HepG2 (cell line): ENCODE results near the gene RHOT2.

Experiments
- EZH2 ChIP-seq: conservative IDR thresholded peaks from 2 replicates; pipeline ENCODE4 v1.6.1; 2012; ENCODE audit warnings: mild to moderate bottlenecking, low read depth, low read length, moderate library complexity
- SP1 ChIP-seq, 2 experiments: fragments of 450-650 bp in 1 of 2; sonication (generic) in 1 of 2; formaldehyde crosslinking in 1 of 2; IDR thresholded peaks; 2 replicates each; pipeline versions ENCODE4 v1.4.0 to v1.6.1; 2016 to 2020; ENCODE audit warnings: missing genetic modification reagents in 1 of 2

- TF ChIP-seq EZH2 (no peak), SP1 (IDR thresholded peaks at IDR 0.05) (no peak), SP1 (CRISPR knock-in tag; IDR thresholded peaks at IDR 0.05) (no peak)
Observed at GRCh38 chr16:620700-621525, 47.0 kb upstream of the RHOT2 start.
